GM23338 (cell line): ENCODE data around the gene AMTN. TPM values are rescaled to one million over a fixed set of nuclear protein-coding genes. Genes with fewer than 3 reads are reported as not detected.

ENCODE experiments used
- ATAC-seq: fragments of 200-7000 bp; cut with Tn5 transposase; 3 replicates; pipeline ENCODE4 v1.9.1; 2020
- DNase-seq: peaks from one replicate; pipeline ENCODE4 v3.0.0-alpha.2; 2015; ENCODE audit warnings: low spot score
- H2AFZ ChIP-seq: fragments of 200-600 bp; sonication (generic); 2 replicates; pipeline ENCODE4 v1.8.0; 2016; ENCODE audit warnings: antibody characterized with exemption, mild to moderate bottlenecking, moderate library complexity
- H3F3A ChIP-seq: fragments of 200-600 bp; sonication (generic); replicated peaks from 2 replicates; pipeline ENCODE4 v1.8.0; 2017; ENCODE audit warnings: antibody characterized with exemption, mixed run types, low read depth
- H3K27ac ChIP-seq: fragments of 200-600 bp; sonication (generic); 2 replicates; pipeline ENCODE4 v1.6.1; 2016; ENCODE audit warnings: low read depth
- H3K27me3 ChIP-seq: fragments of 200-600 bp; sonication (generic); 2 replicates; pipeline ENCODE4 v1.8.0; 2016; ENCODE audit warnings: mild to moderate bottlenecking, mixed run types, moderate library complexity; ENCODE audit not compliant: insufficient read depth
- H3K36me3 ChIP-seq: fragments of 200-600 bp; sonication (generic); 2 replicates; pipeline ENCODE4 v1.8.0; 2016; ENCODE audit warnings: mild to moderate bottlenecking; ENCODE audit not compliant: insufficient read depth
- H3K4me1 ChIP-seq: fragments of 200-600 bp; sonication (generic); 2 replicates; pipeline ENCODE4 v1.8.0; 2016; ENCODE audit warnings: mild to moderate bottlenecking, moderate library complexity; ENCODE audit not compliant: insufficient read depth
- H3K4me2 ChIP-seq: fragments of 200-600 bp; sonication (generic); 2 replicates; pipeline ENCODE4 v1.7.1; 2017; ENCODE audit warnings: mixed run types
- H3K4me3 ChIP-seq: fragments of 200-600 bp; sonication (generic); 2 replicates; pipeline ENCODE4 v1.6.1; 2016; ENCODE audit warnings: mixed run types
- H3K79me2 ChIP-seq: fragments of 200-600 bp; sonication (generic); replicated peaks from 2 replicates; pipeline ENCODE4 v1.8.0; 2017; ENCODE audit warnings: mild to moderate bottlenecking; ENCODE audit not compliant: insufficient read depth
- H3K9me2 ChIP-seq: fragments of 200-600 bp; sonication (generic); 2 replicates; pipeline ENCODE4 v1.8.0; 2017; ENCODE audit not compliant: insufficient read depth
- H4K20me1 ChIP-seq: fragments of 200-600 bp; sonication (generic); replicated peaks from 2 replicates; pipeline ENCODE4 v1.8.0; 2017; ENCODE audit warnings: mild to moderate bottlenecking; ENCODE audit not compliant: insufficient read depth
- H3K27ac Mint-ChIP-seq: 2 replicates; pipeline ENCODE4 v1.8.0; 2020; ENCODE audit warnings: inconsistent platforms, mild to moderate bottlenecking, moderate library complexity, mixed read lengths
- H3K27me3 Mint-ChIP-seq: 3 replicates; pipeline ENCODE4 v1.8.0; 2022; ENCODE audit warnings: low read depth, mild to moderate bottlenecking, moderate library complexity, mixed read lengths, inconsistent platforms; ENCODE audit not compliant: insufficient read depth, poor library complexity
- H3K36me3 Mint-ChIP-seq: 3 replicates; pipeline ENCODE4 v1.8.0; 2021; ENCODE audit warnings: low read depth, mild to moderate bottlenecking, inconsistent platforms, moderate library complexity, mixed read lengths
- H3K4me1 Mint-ChIP-seq: 3 replicates; pipeline ENCODE4 v1.8.0; 2020; ENCODE audit warnings: mild to moderate bottlenecking, inconsistent platforms, mixed read lengths
- H3K4me3 Mint-ChIP-seq: 3 replicates; pipeline ENCODE4 v1.8.0; 2021; ENCODE audit warnings: moderate library complexity, mild to moderate bottlenecking, inconsistent platforms, mixed read lengths
- H3K9me3 Mint-ChIP-seq: 3 replicates; pipeline ENCODE4 v1.8.0; 2020; ENCODE audit warnings: moderate library complexity, mild to moderate bottlenecking, inconsistent platforms, mixed read lengths
- CREB1 ChIP-seq: fragments of 250-450 bp; sonication (Bioruptor Pico); IDR thresholded peaks from 2 replicates; pipeline ENCODE4 v1.5.0; 2020; ENCODE audit warnings: low read depth, mild to moderate bottlenecking, moderate library complexity
- ETS1 ChIP-seq: IDR thresholded peaks from 2 replicates; pipeline ENCODE4 v1.6.1; 2016; ENCODE audit warnings: antibody characterized with exemption
- EZH2 ChIP-seq: fragments of 200-600 bp; sonication (generic); IDR thresholded peaks from one replicate; pipeline ENCODE4 v1.8.0; 2017; ENCODE audit warnings: antibody characterized with exemption, mild to moderate bottlenecking, low read depth; ENCODE audit not compliant: unreplicated experiment
- EZH2phosphoT487 ChIP-seq: fragments of 200-600 bp; sonication (generic); IDR thresholded peaks from one replicate; pipeline ENCODE4 v1.8.1; 2018; ENCODE audit warnings: antibody characterized with exemption; ENCODE audit not compliant: unreplicated experiment
- JUNB ChIP-seq: IDR thresholded peaks from one replicate; pipeline ENCODE4 v1.6.1; 2016; ENCODE audit warnings: antibody characterized with exemption; ENCODE audit not compliant: unreplicated experiment
- NANOG ChIP-seq: IDR thresholded peaks from 2 replicates; pipeline ENCODE4 v1.6.1; 2016; ENCODE audit warnings: antibody characterized with exemption, borderline replicate concordance
- POLR2AphosphoS5 ChIP-seq: IDR thresholded peaks from 2 replicates; pipeline ENCODE4 v1.6.1; 2016; ENCODE audit warnings: antibody characterized with exemption, low read depth
- REST ChIP-seq: IDR thresholded peaks from one replicate; pipeline ENCODE4 v1.6.1; 2018; ENCODE audit warnings: antibody characterized with exemption; ENCODE audit not compliant: unreplicated experiment
- STAT1 ChIP-seq: IDR thresholded peaks from one replicate; pipeline ENCODE4 v1.6.1; 2016; ENCODE audit warnings: antibody characterized with exemption; ENCODE audit not compliant: unreplicated experiment
- ZNF114 ChIP-seq: fragments of 250-450 bp; sonication (Bioruptor Pico); IDR thresholded peaks from 2 replicates; pipeline ENCODE4 v1.5.0; 2020; ENCODE audit warnings: mild to moderate bottlenecking, moderate library complexity
- ZNF331 ChIP-seq: fragments of 250-450 bp; sonication (Bioruptor Pico); IDR thresholded peaks from 2 replicates; pipeline ENCODE4 v1.5.0; 2020; ENCODE audit warnings: low read depth, mild to moderate bottlenecking, moderate library complexity
- ZNF462 ChIP-seq: fragments of 250-450 bp; sonication (Bioruptor Pico); IDR thresholded peaks from 2 replicates; pipeline ENCODE4 v1.5.0; 2020; ENCODE audit warnings: mild to moderate bottlenecking, moderate library complexity
- polyA plus RNA-seq: library from polyadenylated mRNA; unstranded; fragments of >200 nt; fragmentation: Nextera tagmentation; extraction: Ambion mirVana; gene quantifications from 2 replicates; pipeline ENCODE4 v1.2.1, GENCODE V29; 2016
- total RNA-seq: library from RNA; depleted of rRNA; stranded (reverse); fragments of >200 nt; shearing (Covaris generic); gene quantifications from 2 replicates; pipeline ENCODE4 v1.2.3, GENCODE V29; 2014

Gene AMTN
- total and polyA plus RNA-seq, 2 experiments from 2014 or later, result not detected

DNA sequence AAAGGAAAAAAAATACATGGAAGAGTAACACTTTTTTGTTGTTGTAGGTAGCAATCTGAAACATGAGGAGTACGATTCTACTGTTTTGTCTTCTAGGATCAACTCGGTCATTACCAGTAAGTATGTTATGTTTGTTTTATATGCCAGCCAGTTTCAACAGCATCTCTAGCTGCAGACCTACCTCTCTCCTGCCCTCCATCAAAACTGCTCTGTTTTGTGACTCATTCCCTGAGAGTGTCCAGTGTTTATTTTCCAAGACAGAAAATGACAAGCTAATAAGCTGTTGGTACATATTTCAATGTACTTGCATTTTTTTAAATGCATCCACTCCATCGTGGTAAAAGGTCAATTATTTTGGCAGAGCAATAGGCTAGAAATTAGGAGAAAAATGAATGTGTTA is 347 bp downstream of the AMTN start (continued):
- no peak for TF ChIP-seq ZNF462 (CRISPR knock-in tag)
- no peak for TF ChIP-seq ZNF331 (CRISPR knock-in tag)

DNA sequence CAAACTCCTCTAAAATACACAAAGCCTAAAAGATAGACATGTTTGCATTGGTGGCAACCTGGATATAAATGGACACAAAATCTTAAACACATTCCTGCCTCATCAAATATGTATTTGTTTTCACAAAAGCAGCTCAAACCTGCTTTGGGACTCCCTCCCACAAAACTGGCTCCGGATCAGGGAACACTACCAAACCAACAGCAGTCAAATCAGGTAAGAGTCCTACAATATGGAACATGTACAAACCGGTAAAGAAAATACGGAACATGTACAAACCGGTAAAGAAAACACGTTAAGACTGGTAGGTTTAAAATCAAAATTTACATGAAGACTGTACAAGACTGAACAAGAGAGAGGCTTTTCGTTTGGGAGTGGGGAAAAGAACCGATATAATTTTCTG is 4.3 kb downstream of the AMTN start:
- H3K4me1 ChIP-seq, result no peaks in the 10 kb centered on the region
- no peak overlapping the region for H3K4me3 ChIP-seq
- ATAC-seq, result no peak
- Mint-ChIP-seq H3K36me3 (no peaks in the 10 kb centered on the region), H3K9me3 (no peaks in the 10 kb centered on the region), H3K4me3 (no peak overlapping the region), H3K4me1 (no peaks in the 10 kb centered on the region), H3K27ac (no peak overlapping the region), H3K27me3 (no peaks in the 10 kb centered on the region)
- no peak overlapping the region for H3K27ac ChIP-seq
- H2AFZ ChIP-seq, result no peak overlapping the region
- no peak for DNase-seq
- H3K79me2 ChIP-seq, result no peaks in the 10 kb centered on the region
- H3K27me3 ChIP-seq, result no peaks in the 10 kb centered on the region
- no peaks in the 10 kb centered on the region for H4K20me1 ChIP-seq
- no peaks in the 10 kb centered on the region for H3F3A ChIP-seq
- no peaks in the 10 kb centered on the region for H3K36me3 ChIP-seq
- H3K4me2 ChIP-seq, result no peak overlapping the region
- H3K9me2 ChIP-seq, result no peaks in the 10 kb centered on the region; the same call in 1 of the 2 replicates
- TF ChIP-seq CREB1 (no peak), REST (no peak), ETS1 (no peak), JUNB (no peak), POLR2AphosphoS5 (no peak), STAT1 (no peak), EZH2 (no peak), EZH2phosphoT487 (no peak), NANOG (no peak), ZNF331 (CRISPR knock-in tag) (no peak), ZNF114 (no peak)
